ENCODE data around the gene LRRC75A. TPM values are rescaled to one million over a fixed set of nuclear protein-coding genes. Genes with fewer than 3 reads are reported as not detected.

LRRC75A gene
- total and polyA plus RNA-seq, 2 of the 13 experiments (the other 11 are each of a cell fraction or from before 2014, with no cell fraction given), result 0.03 TPM; not detected in 1

DNA sequence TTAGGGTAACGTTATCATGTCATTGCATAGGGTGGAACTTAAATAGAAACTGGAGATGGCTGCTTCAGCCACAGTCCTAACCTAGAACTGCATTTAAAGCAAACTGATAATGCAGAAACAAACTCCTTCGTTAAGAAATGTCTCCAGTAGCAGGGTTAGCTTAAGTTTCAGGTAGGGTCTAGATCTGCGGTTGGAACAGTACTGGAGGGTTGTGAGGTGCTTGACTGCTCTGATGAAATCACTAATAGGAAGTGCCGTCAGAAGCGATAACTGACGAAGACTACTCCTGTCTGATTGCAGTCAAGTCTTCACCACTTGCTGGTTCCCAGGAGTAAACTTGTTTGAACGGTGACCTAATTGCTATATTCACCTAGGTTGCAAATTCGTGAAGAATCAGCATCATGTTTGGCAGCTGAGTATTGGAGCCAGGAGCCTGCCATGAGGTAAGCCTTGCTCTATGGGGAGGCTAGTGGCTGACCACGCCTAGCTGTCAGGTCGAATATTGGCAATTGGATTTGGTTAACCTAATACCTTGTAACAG, 52.1 kb downstream of the LRRC75A start (continued):
- TF ChIP-seq, protein P1, sequence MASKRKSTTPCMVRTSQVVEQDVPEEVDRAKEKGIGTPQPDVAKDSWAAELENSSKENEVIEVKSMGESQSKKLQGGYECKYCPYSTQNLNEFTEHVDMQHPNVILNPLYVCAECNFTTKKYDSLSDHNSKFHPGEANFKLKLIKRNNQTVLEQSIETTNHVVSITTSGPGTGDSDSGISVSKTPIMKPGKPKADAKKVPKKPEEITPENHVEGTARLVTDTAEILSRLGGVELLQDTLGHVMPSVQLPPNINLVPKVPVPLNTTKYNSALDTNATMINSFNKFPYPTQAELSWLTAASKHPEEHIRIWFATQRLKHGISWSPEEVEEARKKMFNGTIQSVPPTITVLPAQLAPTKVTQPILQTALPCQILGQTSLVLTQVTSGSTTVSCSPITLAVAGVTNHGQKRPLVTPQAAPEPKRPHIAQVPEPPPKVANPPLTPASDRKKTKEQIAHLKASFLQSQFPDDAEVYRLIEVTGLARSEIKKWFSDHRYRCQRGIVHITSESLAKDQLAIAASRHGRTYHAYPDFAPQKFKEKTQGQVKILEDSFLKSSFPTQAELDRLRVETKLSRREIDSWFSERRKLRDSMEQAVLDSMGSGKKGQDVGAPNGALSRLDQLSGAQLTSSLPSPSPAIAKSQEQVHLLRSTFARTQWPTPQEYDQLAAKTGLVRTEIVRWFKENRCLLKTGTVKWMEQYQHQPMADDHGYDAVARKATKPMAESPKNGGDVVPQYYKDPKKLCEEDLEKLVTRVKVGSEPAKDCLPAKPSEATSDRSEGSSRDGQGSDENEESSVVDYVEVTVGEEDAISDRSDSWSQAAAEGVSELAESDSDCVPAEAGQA (IDR thresholded peaks at IDR 0.05; ENCODE audit: low read depth), result no peak
- TF ChIP-seq, protein P1 (CRISPR knock-in tag; IDR thresholded peaks at IDR 0.05; ENCODE audit: borderline replicate concordance), result 0 out of 2 replicates have a peak, but pooled peaks have one; percentile 8
- TF ChIP-seq, protein P2, sequence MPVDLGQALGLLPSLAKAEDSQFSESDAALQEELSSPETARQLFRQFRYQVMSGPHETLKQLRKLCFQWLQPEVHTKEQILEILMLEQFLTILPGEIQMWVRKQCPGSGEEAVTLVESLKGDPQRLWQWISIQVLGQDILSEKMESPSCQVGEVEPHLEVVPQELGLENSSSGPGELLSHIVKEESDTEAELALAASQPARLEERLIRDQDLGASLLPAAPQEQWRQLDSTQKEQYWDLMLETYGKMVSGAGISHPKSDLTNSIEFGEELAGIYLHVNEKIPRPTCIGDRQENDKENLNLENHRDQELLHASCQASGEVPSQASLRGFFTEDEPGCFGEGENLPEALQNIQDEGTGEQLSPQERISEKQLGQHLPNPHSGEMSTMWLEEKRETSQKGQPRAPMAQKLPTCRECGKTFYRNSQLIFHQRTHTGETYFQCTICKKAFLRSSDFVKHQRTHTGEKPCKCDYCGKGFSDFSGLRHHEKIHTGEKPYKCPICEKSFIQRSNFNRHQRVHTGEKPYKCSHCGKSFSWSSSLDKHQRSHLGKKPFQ (CRISPR knock-in tag; IDR thresholded peaks at IDR 0.05; ENCODE audit: insufficient replicate concordance), result peak; percentile 47
- TF ChIP-seq MAF1 (CRISPR knock-in tag; IDR thresholded peaks at IDR 0.05; ENCODE audit: borderline replicate concordance) (0 out of 2 replicates have a peak, but pooled peaks have one; percentile 14), SALL2 (CRISPR knock-in tag; IDR thresholded peaks at IDR 0.05) (0 out of 2 replicates have a peak, but pooled peaks have one; percentile 12), RARG (CRISPR knock-in tag; IDR thresholded peaks at IDR 0.05; ENCODE audit: low read depth) (no peak), ATF7-NPFF (CRISPR knock-in tag; IDR thresholded peaks at IDR 0.05; ENCODE audit: low read depth) (0 out of 2 replicates have a peak, but pooled peaks have one; percentile 43), ZC3H4 (CRISPR knock-in tag; IDR thresholded peaks at IDR 0.05; ENCODE audit: borderline replicate concordance) (peak; percentile 66; the same call in 1 of the 2 replicates), SIN3A (IDR thresholded peaks at IDR 0.05; ENCODE audit: borderline replicate concordance, low read depth, low read length) (0 out of 2 replicates have a peak, but pooled peaks have one; percentile 54), SNAPC2 (CRISPR knock-in tag; IDR thresholded peaks at IDR 0.05) (peak; percentile 40; the same call in 1 of the 2 replicates), ZNF225 (CRISPR knock-in tag; IDR thresholded peaks at IDR 0.05) (no peak), POLR2G (IDR thresholded peaks at IDR 0.05; ENCODE audit: low read depth, low read length) (peak; percentile 60), KAT7 (CRISPR knock-in tag; IDR thresholded peaks at IDR 0.05; ENCODE audit: borderline replicate concordance) (peak; percentile 45; the same call in 1 of the 2 replicates), ZNF234 (CRISPR knock-in tag; conservative IDR thresholded peaks at IDR 0.05) (no peak), HOXA3 (CRISPR knock-in tag; IDR thresholded peaks at IDR 0.05) (peak; percentile 19; the same call in 1 of the 2 replicates), POLR2A (IDR thresholded peaks at IDR 0.05; ENCODE audit: insufficient read depth in 1 of 2, low read depth in 2 of 2, low read length in 2 of 2) (peak; percentile 52 to 70; a peak in 2 of 4 replicates), SMYD3 (CRISPR knock-in tag; IDR thresholded peaks at IDR 0.05) (peak; percentile 10; the same call in 1 of the 2 replicates)
- TF ChIP-seq, protein P3, sequence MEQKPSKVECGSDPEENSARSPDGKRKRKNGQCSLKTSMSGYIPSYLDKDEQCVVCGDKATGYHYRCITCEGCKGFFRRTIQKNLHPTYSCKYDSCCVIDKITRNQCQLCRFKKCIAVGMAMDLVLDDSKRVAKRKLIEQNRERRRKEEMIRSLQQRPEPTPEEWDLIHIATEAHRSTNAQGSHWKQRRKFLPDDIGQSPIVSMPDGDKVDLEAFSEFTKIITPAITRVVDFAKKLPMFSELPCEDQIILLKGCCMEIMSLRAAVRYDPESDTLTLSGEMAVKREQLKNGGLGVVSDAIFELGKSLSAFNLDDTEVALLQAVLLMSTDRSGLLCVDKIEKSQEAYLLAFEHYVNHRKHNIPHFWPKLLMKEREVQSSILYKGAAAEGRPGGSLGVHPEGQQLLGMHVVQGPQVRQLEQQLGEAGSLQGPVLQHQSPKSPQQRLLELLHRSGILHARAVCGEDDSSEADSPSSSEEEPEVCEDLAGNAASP (CRISPR knock-in tag; IDR thresholded peaks at IDR 0.05; ENCODE audit: borderline replicate concordance), result 0 out of 2 replicates have a peak, but pooled peaks have one; percentile 15
- TF ChIP-seq, protein P4, sequence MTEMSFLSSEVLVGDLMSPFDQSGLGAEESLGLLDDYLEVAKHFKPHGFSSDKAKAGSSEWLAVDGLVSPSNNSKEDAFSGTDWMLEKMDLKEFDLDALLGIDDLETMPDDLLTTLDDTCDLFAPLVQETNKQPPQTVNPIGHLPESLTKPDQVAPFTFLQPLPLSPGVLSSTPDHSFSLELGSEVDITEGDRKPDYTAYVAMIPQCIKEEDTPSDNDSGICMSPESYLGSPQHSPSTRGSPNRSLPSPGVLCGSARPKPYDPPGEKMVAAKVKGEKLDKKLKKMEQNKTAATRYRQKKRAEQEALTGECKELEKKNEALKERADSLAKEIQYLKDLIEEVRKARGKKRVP (CRISPR knock-in tag; IDR thresholded peaks at IDR 0.05), result 0 out of 4 replicates have a peak, but pooled peaks of 1 of the 2 experiments have one; percentile 53
